GM03348 (cell line): Measurements from ENCODE around the gene OR6K6.

Source experiments
- DNase-seq: peaks from one replicate; pipeline ENCODE4 v3.0.0; 2012; ENCODE audit warnings: low spot score

The OR6K6 gene, protein sequence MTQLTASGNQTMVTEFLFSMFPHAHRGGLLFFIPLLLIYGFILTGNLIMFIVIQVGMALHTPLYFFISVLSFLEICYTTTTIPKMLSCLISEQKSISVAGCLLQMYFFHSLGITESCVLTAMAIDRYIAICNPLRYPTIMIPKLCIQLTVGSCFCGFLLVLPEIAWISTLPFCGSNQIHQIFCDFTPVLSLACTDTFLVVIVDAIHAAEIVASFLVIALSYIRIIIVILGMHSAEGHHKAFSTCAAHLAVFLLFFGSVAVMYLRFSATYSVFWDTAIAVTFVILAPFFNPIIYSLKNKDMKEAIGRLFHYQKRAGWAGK

GRCh38 chr1:158754420-158754819 lies at the start of gene OR6K6:
TSS of gene OR6K6 (plus strand) at chr1:158754720. CDS start at chr1:158754888, 168 bp downstream.
- DNase-seq, result no peak

DNA sequence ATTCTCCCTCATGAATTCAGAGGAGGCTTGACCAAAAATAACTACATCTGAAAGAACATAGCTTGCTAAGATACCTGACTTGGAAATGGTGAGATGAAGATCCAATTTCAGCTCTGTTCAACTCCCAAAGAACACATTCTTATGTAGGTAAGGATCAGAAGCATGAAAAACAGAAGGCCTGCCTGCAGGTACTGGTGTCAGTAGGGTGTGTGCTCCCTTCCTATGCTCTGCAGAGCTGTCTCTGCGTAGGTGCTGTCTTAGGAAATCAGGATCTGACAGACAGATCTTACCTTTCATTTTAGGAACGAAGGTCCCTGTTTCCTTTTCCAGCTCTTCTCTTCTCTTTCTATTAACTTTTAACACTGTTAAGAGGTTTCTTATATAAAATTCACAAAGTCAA lies 48.4 kb upstream of the OR6K6 start:
- DNase-seq, result no peak

DNA sequence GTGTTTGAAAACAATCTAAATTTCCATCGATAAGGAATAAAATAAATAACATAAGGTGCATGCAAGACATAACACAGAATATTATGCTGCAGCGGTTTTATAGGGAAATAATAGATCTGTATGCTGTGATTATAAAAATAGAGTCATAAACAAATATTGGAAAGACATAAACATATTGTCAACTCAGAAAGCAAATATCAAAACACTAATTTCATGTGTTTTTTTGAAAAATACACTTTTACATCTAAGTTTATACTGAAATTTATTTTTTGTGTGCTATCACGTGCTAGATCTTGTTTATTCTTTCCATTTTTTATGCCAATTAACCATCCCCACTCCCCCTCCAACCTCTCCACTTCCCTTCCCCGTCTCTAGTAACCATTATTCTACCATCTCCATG lies 43.4 kb upstream of the OR6K6 start:
- DNase-seq, result no peak

DNA sequence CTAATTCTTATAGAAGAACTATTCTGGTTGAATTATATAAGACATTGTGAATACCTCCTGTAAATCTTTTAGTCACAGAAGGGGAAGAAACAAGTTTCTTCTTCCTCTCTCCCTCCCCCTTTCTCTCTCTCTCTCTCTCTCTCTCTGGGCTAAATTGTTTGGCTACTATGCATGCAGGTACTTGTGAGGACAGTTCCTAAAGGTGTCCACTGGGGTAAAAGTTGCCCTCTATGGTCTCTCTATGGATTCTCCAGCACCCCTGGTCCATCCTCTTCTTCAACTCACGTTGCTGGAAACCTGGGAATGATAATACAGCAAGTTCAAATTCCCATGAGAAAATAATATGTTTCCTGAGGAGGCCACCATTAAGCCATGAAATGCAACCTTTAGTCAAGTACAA lies 39.8 kb upstream of the OR6K6 start:
- no peak for DNase-seq

DNA sequence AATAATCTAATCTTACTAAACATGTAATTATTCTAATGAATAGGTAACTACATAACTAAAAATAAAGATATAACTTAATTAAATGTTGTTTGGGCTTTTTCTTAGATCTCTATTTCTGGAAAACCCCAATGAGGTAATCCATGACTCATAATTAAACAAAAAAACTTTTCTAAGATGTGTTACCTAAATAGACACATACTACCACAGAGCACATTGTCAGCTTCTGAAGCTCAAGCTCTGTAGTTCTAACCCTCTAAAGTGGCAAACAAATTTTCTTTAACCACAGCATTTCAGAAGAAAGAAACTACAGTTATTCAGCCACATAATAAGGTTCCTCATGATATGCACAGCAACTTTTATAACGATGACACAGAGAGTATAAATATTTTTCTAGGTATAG lies 38.2 kb upstream of the OR6K6 start:
- no peak for DNase-seq

- DNase-seq, result no peak
Measured at GRCh38 chr1:158717344-158717743, 37.2 kb upstream of the OR6K6 start.

- DNase-seq, result no peak
Measured at GRCh38 chr1:158719664-158720063, 34.9 kb upstream of the OR6K6 start.

DNA sequence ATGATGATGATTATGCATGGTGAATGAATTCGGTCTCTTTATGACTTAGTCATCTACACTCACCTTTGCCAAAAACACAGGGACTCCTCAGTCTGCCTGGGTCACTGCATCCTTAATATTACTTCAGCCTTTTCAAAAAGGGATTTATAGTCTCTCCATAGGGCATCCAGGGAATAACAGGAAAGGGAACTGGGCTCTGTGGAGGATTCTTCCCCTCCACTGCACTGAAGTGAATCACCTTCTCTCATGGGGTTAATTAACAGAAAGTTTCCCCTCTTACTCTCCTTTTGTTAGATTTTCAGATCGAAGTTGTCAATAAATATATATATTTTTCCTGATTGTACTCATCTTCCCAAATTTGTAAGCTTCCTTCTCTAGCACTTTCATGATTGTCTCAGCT lies 33.9 kb upstream of the OR6K6 start, which contains the start of gene OR6K3:
OR6K3 (minus strand) TSS at position 101 of the 400 bp plus-strand sequence. CDS start 2,605 bp downstream, outside the sequence.
- DNase-seq, result no peak

DNA sequence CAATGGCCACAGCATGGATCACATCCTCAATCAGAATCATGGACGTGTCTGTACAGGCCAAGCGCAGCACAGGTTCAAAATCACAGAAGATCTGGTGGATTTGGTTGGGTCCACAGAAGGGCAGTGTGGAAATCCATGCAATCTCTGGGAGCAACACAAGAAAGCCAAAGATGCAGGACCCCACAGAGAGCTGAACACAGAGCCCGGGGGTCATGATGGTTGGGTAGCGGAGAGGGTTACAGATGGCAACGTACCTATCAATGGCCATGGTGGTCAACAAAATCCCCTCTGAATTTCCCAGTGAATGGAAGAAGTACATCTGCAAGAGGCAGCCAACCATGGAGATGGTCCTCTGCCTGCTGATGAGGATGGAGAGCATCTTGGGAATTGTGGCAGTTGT lies 30.1 kb upstream of the OR6K6 start:
- DNase-seq, result no peak

- no peak for DNase-seq
Measured at GRCh38 chr1:158728510-158729225, 25.9 kb upstream of the OR6K6 start.

DNA sequence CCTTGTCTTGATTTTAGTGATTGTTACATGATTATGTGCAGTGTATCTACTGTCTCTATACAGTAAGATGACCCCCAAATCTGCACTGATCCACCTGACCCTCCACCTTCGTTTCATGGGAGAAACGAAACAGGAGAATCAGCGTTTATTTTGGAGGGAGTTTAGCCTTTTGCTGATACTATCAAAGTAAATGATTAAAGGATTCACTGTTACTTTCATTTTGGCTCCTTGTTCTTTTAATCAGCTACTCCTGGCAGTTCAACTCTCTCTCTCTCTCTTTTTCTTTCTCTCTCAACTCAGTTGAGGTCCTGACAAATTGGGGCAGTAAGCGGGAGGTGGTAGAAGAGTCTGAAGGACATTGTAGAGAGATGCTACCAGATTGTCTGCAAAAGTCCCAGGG lies 24.1 kb upstream of the OR6K6 start:
- no peak for DNase-seq

- DNase-seq, result no peak
Measured at GRCh38 chr1:158731707-158732106, 22.8 kb upstream of the OR6K6 start.

GRCh38 chr1:158732524-158732923 lies 22.0 kb upstream of the OR6K6 start:
- DNase-seq, result no peak

GRCh38 chr1:158735848-158736247 lies 18.7 kb upstream of the OR6K6 start:
- no peak for DNase-seq

DNA sequence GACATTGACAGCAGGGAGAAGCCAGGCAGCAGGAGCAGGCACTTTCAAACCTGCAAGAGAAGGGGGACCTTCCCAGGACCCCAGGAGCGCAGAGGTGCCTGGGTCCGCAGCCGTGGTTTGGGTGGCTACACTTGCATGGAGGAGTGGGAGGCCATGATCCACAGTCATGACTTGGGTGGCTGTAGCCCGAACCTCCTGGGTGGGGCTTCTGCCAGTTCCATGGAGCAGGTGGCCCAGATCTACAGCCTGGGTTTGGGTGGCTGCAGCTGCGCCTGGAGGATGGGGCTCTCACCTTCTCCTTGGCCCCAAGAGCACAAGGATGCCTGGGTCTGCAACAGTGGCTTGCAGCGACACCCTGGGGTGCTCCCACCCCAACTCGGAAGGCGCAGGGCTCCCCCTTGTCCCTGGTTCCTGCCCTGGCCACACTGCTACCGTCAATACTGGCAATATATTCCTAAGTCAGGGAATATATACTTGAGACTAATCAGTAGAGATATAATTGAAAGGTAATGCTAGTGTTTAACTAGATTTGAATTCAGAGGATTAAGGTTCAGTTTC lies 2.3 kb upstream of the OR6K6 start:
- DNase-seq, result no peak

- DNase-seq, result no peak
Measured at GRCh38 chr1:158771950-158772866, 17.7 kb downstream of the OR6K6 start, which contains the start of gene OR6N1. TSS of gene OR6N1 (minus strand) at chr1:158772195. CDS start at chr1:158766682, 5,513 bp downstream.

GRCh38 chr1:158781104-158781503 lies 26.6 kb downstream of the OR6K6 start, which contains the start of gene OR6N2:
TSS of gene OR6N2 (minus strand) at chr1:158781204. CDS start at chr1:158777635, 3,569 bp downstream.
- no peak for DNase-seq

DNA sequence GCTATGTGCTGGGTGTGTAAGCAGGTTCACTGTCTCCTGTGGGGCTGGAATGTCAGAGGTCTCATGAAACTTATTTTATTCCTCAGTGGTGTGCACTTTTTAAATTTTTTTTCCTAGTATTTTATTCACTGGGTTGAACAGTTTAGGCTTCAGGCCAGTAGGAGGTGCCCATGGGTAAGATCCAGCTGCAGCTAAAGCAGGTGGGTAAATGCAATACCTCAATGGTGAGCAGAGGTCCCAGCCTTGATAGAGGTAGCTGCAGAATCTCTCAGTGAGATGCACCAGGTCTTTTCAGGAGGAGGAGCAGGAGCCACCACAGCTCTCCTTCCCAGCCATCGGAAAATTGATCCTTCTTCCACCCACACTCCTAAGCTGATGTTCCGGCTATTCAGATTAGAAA lies 39.1 kb downstream of the OR6K6 start:
- no peak for DNase-seq

GRCh38 chr1:158794247-158794646 lies 39.7 kb downstream of the OR6K6 start:
- no peak for DNase-seq

- no peak for DNase-seq
Measured at GRCh38 chr1:158798531-158798930, 44.0 kb downstream of the OR6K6 start.

DNA sequence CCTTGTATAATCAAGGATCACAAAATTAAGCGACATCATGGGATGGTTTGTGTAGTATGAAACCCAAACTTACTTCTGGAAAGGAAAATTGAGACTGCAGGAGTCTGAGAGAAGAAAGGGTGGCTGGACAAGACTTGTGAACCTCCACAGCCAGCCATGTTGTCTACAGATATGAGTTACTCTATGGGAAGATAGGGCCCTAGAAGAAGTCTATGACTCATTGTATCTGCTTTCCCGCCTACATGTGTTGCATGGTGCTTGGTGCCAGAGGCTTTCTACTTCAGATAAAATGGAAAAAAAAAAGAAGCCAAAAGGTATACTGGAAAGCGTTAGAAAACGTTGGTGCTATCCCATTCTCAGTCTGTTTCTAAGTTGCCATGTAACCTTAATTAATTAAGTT lies 45.2 kb downstream of the OR6K6 start:
- DNase-seq, result no peak

- DNase-seq, result no peak
Measured at GRCh38 chr1:158800526-158800925, 46.0 kb downstream of the OR6K6 start.
